K562 (cell line): ENCODE data around the gene GANAB. TPM values are rescaled to one million over a fixed set of nuclear protein-coding genes. Genes with fewer than 3 reads are reported as not detected.

Source experiments
- CHD2 ChIP-seq: IDR thresholded peaks from 2 replicates; pipeline ENCODE4 v1.6.1; 2011; ENCODE audit warnings: low read depth, low read length
- ELF1 ChIP-seq: fragments of 200-800 bp; sonication (Bioruptor generic); IDR thresholded peaks from 2 replicates; pipeline ENCODE4 v1.6.1; 2016; ENCODE audit warnings: missing genetic modification characterization, missing compliant biosample characterization
- FOXA1 ChIP-seq: fragments of 450-650 bp; IDR thresholded peaks from 2 replicates; pipeline ENCODE4 v1.6.1; 2016; ENCODE audit warnings: mild to moderate bottlenecking, borderline replicate concordance
- FOXP1 ChIP-seq: sonication (generic); formaldehyde crosslinking; IDR thresholded peaks from 2 replicates; pipeline ENCODE4 v1.8.0; 2022; ENCODE audit warnings: mild to moderate bottlenecking, missing genetic modification reagents
- LEF1 ChIP-seq: fragments of 450-650 bp; IDR thresholded peaks from 2 replicates; pipeline ENCODE4 v1.6.1; 2016; ENCODE audit warnings: mild to moderate bottlenecking
- PHTF2 ChIP-seq: fragments of 250-450 bp; sonication (Bioruptor Pico); IDR thresholded peaks from 2 replicates; pipeline ENCODE4 v1.5.0; 2021; ENCODE audit warnings: mild to moderate bottlenecking
- ZBTB40 ChIP-seq, 2 experiments: fragments of 450-650 bp in 1 of 2; sonication (generic) in 1 of 2; formaldehyde crosslinking in 1 of 2; IDR thresholded peaks; 2 replicates each; pipeline versions ENCODE4 v1.7.1 to v1.9.0; 2016 to 2022; ENCODE audit warnings: inconsistent platforms in 1 of 2, mild to moderate bottlenecking in 1 of 2, missing genetic modification reagents in 1 of 2
- ZFP91 ChIP-seq: sonication (generic); formaldehyde crosslinking; IDR thresholded peaks from 2 replicates; pipeline ENCODE4 v1.8.0; 2022; ENCODE audit warnings: mild to moderate bottlenecking, missing genetic modification reagents
- ZNF512 ChIP-seq: IDR thresholded peaks from 2 replicates; pipeline ENCODE4 v1.6.1; 2016; ENCODE audit warnings: missing genetic modification characterization, missing compliant biosample characterization
- ZNF551 ChIP-seq: fragments of 250-450 bp; sonication (Bioruptor Pico); IDR thresholded peaks from 2 replicates; pipeline ENCODE4 v1.5.0; 2021; ENCODE audit warnings: mild to moderate bottlenecking, moderate library complexity
- ZSCAN32 ChIP-seq: fragments of 450-650 bp; formaldehyde crosslinking; IDR thresholded peaks from 2 replicates; pipeline ENCODE4 v1.4.0; 2020; ENCODE audit warnings: mild to moderate bottlenecking, moderate library complexity
- polyA plus RNA-seq, 8 experiments: library from polyadenylated mRNA; depleted of rRNA in 4 of 8; stranded (reverse) in 5 of 8; unstranded in 3 of 8; fragments of >200 nt; fragmentation: Nextera tagmentation in 2 of 8; fragmentation: Illumina TruSeq in 1 of 8; extraction: Ambion mirVana in 2 of 8; extraction: Trizol in 1 of 8; gene quantifications; 2 replicates each; pipeline versions ENCODE4 v1.2.1 to v1.2.3, GENCODE V29; 2011 to 2014; ENCODE audit warnings: inconsistent platforms in 1 of 8, missing spikeins in 1 of 8
- total RNA-seq, 7 experiments: library from RNA; depleted of rRNA in 6 of 7; stranded (reverse); fragments of >200 nt in 6 of 7; fragmentation: Illumina TruSeq in 2 of 7; extraction: Trizol in 2 of 7; gene quantifications; 2 replicates each; pipeline versions ENCODE4 v1.2.1 to v1.2.3, GENCODE V29; 2011 to 2021; ENCODE audit warnings: low replicate concordance in 1 of 7
- TF ChIP-seq, protein P1 (sequence below): sonication (generic); formaldehyde crosslinking; IDR thresholded peaks from 2 replicates; pipeline ENCODE4 v1.8.1; 2023; ENCODE audit warnings: mild to moderate bottlenecking, missing genetic modification reagents

Gene GANAB
- total and polyA plus RNA-seq, 9 of the 15 experiments (the other 6 are each of a cell fraction or from before 2014, with no cell fraction given), result 6.5 to 284 (median 161) TPM

GRCh38 chr11:62665075-62665598, 18.7 kb upstream of the GANAB start, which contains the start of the genes C11orf98 and CSKMT (continued):
- TF ChIP-seq ZBTB40 (IDR thresholded peaks at IDR 0.05) (peak; percentile 82), ZBTB40 (CRISPR knock-in tag; IDR thresholded peaks at IDR 0.05) (no peak), CHD2 (peak; percentile 56; the same call in 1 of the 2 replicates), FOXA1 (no peak), ZNF512 (tag) (no peak), ZFP91 (0 out of 2 replicates have a peak, but pooled peaks have one; percentile 54), ZNF551 (CRISPR knock-in tag) (peak; percentile 91), PHTF2 (CRISPR knock-in tag) (peak; percentile 86; the same call in 1 of the 2 replicates), ZSCAN32 (CRISPR knock-in tag) (0 out of 2 replicates have a peak, but pooled peaks have one; percentile 64), ELF1 (tag) (peak; percentile 76), FOXP1 (CRISPR knock-in tag) (no peak; the same call in 1 of the 2 replicates), LEF1 (no peak)
- TF ChIP-seq, protein P1, sequence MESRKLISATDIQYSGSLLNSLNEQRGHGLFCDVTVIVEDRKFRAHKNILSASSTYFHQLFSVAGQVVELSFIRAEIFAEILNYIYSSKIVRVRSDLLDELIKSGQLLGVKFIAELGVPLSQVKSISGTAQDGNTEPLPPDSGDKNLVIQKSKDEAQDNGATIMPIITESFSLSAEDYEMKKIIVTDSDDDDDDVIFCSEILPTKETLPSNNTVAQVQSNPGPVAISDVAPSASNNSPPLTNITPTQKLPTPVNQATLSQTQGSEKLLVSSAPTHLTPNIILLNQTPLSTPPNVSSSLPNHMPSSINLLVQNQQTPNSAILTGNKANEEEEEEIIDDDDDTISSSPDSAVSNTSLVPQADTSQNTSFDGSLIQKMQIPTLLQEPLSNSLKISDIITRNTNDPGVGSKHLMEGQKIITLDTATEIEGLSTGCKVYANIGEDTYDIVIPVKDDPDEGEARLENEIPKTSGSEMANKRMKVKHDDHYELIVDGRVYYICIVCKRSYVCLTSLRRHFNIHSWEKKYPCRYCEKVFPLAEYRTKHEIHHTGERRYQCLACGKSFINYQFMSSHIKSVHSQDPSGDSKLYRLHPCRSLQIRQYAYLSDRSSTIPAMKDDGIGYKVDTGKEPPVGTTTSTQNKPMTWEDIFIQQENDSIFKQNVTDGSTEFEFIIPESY (CRISPR knock-in tag), result no peak
